ENCODE data around the gene NRXN3.

DNA sequence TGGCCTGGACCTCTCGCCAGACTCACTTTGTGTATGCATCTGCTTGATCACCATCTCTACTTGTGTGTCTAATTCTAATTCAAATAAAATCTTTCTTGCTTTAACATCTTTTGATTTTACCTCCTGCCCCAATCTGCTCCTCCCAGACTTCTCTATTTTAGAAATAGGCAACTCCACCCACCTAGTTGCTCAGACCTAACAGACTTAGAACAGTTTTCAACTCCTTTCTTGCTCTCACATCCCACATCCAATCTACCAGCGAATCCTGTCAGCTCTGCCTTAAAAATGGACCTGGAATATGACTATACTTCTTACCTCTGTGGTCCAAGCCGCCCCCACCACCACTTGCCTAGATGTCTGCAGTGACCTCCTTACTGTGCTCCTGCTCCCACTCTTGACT is 18.7 kb downstream of the NRXN3 start:
- TF ChIP-seq, protein P1, sequence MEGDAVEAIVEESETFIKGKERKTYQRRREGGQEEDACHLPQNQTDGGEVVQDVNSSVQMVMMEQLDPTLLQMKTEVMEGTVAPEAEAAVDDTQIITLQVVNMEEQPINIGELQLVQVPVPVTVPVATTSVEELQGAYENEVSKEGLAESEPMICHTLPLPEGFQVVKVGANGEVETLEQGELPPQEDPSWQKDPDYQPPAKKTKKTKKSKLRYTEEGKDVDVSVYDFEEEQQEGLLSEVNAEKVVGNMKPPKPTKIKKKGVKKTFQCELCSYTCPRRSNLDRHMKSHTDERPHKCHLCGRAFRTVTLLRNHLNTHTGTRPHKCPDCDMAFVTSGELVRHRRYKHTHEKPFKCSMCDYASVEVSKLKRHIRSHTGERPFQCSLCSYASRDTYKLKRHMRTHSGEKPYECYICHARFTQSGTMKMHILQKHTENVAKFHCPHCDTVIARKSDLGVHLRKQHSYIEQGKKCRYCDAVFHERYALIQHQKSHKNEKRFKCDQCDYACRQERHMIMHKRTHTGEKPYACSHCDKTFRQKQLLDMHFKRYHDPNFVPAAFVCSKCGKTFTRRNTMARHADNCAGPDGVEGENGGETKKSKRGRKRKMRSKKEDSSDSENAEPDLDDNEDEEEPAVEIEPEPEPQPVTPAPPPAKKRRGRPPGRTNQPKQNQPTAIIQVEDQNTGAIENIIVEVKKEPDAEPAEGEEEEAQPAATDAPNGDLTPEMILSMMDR (conservative IDR thresholded peaks at IDR 0.05 in 1 of 2, IDR thresholded peaks at IDR 0.05 in 1 of 2; ENCODE audit: extremely low read depth in 1 of 2, insufficient read depth in 1 of 2, low read depth in 1 of 2, low read length in 2 of 2), result no peak
- TF ChIP-seq EZH2 (IDR thresholded peaks at IDR 0.05; ENCODE audit: borderline replicate concordance, low read length), result no peak

All from mammary epithelial cell (primary cell).